Measurements from ENCODE around the gene EBI3.
"Not testable (repeated sequence)": the region's sequence is repeated elsewhere in the genome, so short reads cannot be mapped to it uniquely, and the experiment has no call there.

EBI3 gene

DNA sequence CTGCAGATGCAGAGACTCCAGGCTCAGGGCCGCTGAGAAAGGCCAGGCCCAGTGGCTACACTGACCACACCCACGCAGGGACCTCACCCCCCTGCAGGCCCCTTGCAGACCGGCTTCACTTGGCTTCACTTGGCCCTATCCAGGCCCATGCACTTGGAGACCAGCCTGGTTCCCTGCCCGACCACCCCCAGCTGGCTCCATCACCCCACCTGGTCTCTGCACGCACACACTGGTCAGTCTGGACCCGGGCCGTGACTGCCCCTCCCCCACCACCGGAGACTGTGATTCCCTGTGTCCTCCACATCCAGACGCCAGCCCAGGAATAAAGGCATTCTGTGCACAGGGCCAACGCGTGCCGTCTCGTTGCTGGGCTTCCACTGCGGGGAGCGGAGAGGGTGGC lies 4.9 kb upstream of the EBI3 start:
- Histone ChIP-seq H3K4me1 (ENCODE audit: control insufficient read depth, insufficient read depth, low read length) (no peaks in the 10 kb centered on the region), H3K4me3 (ENCODE audit: low read length in 2 of 2) (no peak overlapping the region), H3K36me3 (ENCODE audit: control insufficient read depth in 2 of 2, insufficient read depth in 2 of 2, low read length in 2 of 2) (no peaks in the 10 kb centered on the region), H3K9ac (ENCODE audit: low read length in 2 of 2) (no peak overlapping the region), H3K9me3 (ENCODE audit: control insufficient read depth in 2 of 2, low read length in 2 of 2) (no peaks in the 10 kb centered on the region), H3K27me3 (ENCODE audit: control insufficient read depth in 1 of 2, insufficient read depth in 2 of 2, low read length in 2 of 2) (peaks cover 9 to 15% of the 10 kb centered on the region in 2 donors), H3K27ac (ENCODE audit: low read length) (no peak overlapping the region)

DNA sequence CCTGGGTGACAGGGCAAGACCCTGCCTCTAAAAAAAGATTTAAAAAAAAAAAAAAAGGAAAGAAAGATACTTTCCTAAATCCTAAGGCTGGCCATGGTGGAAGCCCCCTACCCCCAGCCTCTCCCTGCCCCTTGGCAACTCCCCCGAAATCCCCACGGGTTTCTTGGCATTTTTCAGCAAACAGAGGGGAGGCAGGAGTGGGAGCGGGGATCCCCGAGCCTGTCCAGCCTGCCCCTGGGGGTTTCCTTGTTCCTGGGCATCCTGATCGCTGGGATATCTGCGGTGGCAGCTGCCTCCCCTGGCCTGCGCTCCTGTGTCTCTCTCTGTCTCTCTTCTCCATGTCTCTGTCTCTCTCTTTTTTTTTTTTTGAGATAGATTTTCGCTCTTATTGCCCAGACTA lies 3.4 kb upstream of the EBI3 start:
- Histone ChIP-seq H3K9me3 (ENCODE audit: control insufficient read depth in 2 of 2, low read length in 2 of 2) (no peaks in the 10 kb centered on the region), H3K36me3 (ENCODE audit: control insufficient read depth in 2 of 2, insufficient read depth in 2 of 2, low read length in 2 of 2) (no peaks in the 10 kb centered on the region), H3K4me1 (ENCODE audit: control insufficient read depth, insufficient read depth, low read length) (no peaks in the 10 kb centered on the region), H3K27me3 (ENCODE audit: control insufficient read depth in 1 of 2, insufficient read depth in 2 of 2, low read length in 2 of 2) (peaks cover 9 to 19% of the 10 kb centered on the region in 2 donors), H3K9ac (ENCODE audit: low read length in 2 of 2) (no peak overlapping the region), H3K27ac (ENCODE audit: low read length) (no peak overlapping the region), H3K4me3 (ENCODE audit: low read length in 2 of 2) (no peak overlapping the region)

DNA sequence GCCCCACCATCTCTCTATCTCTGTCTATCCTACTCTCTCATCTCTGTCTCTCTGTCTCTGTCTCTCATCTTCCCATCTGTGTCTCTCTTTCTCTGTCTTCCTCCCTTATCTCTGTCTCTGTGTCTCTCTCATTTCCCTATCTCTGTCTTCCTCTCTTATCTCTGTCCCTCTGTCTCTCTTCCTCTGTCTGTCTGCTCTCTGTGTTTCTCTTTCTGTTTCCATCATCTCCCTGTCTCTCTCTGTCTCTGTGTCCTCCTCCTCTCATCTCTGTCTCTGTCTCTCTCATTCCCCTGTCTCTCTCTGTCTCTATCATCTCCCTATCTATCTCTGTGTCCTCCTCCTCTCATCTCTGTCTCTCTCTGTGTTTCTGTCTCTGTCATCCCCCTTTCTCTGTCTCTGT lies 1.6 kb upstream of the EBI3 start:
- no peaks in the 10 kb centered on the region for H3K36me3 ChIP-seq (ENCODE audit: control insufficient read depth in 2 of 2, insufficient read depth in 2 of 2, low read length in 2 of 2)
- no peak overlapping the region for H3K9ac ChIP-seq (ENCODE audit: low read length in 2 of 2)
- no peak overlapping the region for H3K4me3 ChIP-seq (ENCODE audit: low read length in 2 of 2)
- H3K9me3 ChIP-seq (ENCODE audit: control insufficient read depth in 2 of 2, low read length in 2 of 2), result no peaks in the 10 kb centered on the region
- no peaks in the 10 kb centered on the region for H3K4me1 ChIP-seq (ENCODE audit: control insufficient read depth, insufficient read depth, low read length)
- H3K27me3 ChIP-seq (ENCODE audit: control insufficient read depth in 1 of 2, insufficient read depth in 2 of 2, low read length in 2 of 2), result peaks cover 9 to 25% of the 10 kb centered on the region in 2 donors
- H3K27ac ChIP-seq (ENCODE audit: low read length), result no peak overlapping the region

DNA sequence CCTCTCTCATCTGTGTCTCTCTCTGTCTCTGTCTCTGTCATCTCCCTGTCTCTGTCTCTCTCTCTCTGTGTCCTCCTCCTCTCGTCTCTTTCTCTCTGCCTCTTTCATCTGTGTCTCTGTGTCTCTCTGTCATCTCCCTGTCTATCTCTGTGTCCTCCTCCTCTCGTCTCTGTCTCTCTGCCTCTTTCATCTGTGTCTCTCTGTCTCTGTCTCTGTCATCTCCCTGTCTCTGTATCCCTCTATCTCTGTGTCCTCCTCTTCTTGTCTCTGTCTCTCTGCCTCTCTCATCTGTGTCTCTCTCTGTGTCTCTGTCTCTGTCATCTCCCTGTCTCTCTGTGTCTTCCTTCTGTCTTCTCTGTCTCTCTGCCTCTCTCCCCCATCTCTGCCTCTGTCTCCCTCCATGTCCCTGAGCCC lies 551 bp upstream of the EBI3 start:
- Histone ChIP-seq H3K9me3 (ENCODE audit: control insufficient read depth in 2 of 2, low read length in 2 of 2) (no peaks in the 10 kb centered on the region), H3K4me1 (ENCODE audit: control insufficient read depth, insufficient read depth, low read length) (no peaks in the 10 kb centered on the region), H3K27me3 (ENCODE audit: control insufficient read depth in 1 of 2, insufficient read depth in 2 of 2, low read length in 2 of 2) (peaks cover 16 to 30% of the 10 kb centered on the region in 2 donors), H3K4me3 (ENCODE audit: low read length in 2 of 2) (no peak overlapping the region), H3K27ac (ENCODE audit: low read length) (no peak overlapping the region), H3K36me3 (ENCODE audit: control insufficient read depth in 2 of 2, insufficient read depth in 2 of 2, low read length in 2 of 2) (no peaks in the 10 kb centered on the region), H3K9ac (ENCODE audit: low read length in 2 of 2) (no peak overlapping the region)

DNA sequence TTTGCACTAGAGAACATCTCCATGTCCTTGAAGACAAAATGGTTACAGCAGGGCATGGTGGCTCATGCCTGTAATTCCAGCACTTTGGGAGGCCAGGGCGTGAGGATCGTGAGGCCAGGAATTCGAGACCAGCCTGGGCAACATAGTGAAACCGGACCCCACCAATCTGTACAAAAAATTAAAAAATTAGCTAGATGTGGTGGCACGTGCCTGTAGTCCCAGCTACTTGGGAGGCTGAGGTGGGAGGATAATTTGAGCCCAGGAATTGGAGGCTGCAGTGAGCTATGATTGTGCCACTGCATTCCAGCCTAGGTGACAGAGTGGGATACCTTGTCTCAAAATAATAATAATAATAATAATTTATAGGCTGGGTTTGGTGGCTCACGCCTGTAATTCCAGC lies 914 bp downstream of the EBI3 start:
- not testable (repeated sequence) for H3K9me3 ChIP-seq (ENCODE audit: control insufficient read depth in 2 of 2, low read length in 2 of 2); H3K4me1 ChIP-seq (ENCODE audit: control insufficient read depth, insufficient read depth, low read length); H3K9ac ChIP-seq (ENCODE audit: low read length in 2 of 2); H3K27ac ChIP-seq (ENCODE audit: low read length); H3K36me3 ChIP-seq (ENCODE audit: control insufficient read depth in 2 of 2, insufficient read depth in 2 of 2, low read length in 2 of 2); H3K4me3 ChIP-seq (ENCODE audit: low read length in 2 of 2)
- peaks cover 22 to 33% of the 10 kb centered on the region in 2 donors for H3K27me3 ChIP-seq (ENCODE audit: control insufficient read depth in 1 of 2, insufficient read depth in 2 of 2, low read length in 2 of 2)

DNA sequence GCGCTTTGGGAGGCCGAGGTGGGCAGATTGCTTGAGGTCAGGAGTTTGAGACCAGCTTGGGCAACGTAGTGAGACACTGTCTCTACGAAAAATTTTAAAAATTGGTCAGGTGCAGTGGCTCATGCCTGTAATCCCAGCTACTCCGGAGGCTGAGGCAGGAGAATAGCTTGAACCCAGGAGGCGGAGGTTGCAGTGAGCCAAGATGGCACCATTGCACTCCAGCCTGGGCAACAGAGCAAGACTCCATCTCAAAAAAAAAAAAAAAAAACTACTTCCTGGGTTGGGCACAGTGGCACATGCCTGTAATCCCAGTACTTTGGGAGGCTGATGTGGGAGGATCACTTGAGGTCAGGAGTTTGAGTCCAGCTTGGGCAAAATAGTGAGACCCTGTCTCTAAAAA lies 2.2 kb downstream of the EBI3 start:
- H3K27ac ChIP-seq (ENCODE audit: low read length); H3K4me1 ChIP-seq (ENCODE audit: control insufficient read depth, insufficient read depth, low read length); H3K4me3 ChIP-seq (ENCODE audit: low read length in 2 of 2); H3K9ac ChIP-seq (ENCODE audit: low read length in 2 of 2); H3K36me3 ChIP-seq (ENCODE audit: control insufficient read depth in 2 of 2, insufficient read depth in 2 of 2, low read length in 2 of 2); H3K9me3 ChIP-seq (ENCODE audit: control insufficient read depth in 2 of 2, low read length in 2 of 2): not testable (repeated sequence)
- peaks cover 22 to 33% of the 10 kb centered on the region in 2 donors for H3K27me3 ChIP-seq (ENCODE audit: control insufficient read depth in 1 of 2, insufficient read depth in 2 of 2, low read length in 2 of 2)

DNA sequence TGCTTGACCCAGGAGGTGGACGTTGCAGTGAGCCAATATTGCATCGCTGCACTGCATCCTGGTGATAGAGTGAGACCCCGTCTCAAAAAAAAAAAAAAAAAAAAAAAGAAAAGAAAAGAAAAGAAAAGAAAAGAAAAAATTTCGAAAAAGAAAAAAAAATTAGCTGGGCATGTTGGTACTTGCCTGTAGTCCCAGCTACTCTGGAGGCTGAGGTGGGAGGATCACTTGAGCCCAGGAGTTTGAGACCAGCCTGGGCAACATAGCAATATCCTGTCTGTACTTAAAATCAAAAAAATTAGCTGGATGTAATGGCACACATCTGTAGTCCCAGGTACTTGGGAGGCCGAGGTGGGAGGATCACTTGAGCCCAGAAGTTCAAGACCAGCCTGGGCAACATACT lies 2.8 kb downstream of the EBI3 start:
- H3K4me3 ChIP-seq (ENCODE audit: low read length in 2 of 2); H3K36me3 ChIP-seq (ENCODE audit: control insufficient read depth in 2 of 2, insufficient read depth in 2 of 2, low read length in 2 of 2); H3K27ac ChIP-seq (ENCODE audit: low read length); H3K9me3 ChIP-seq (ENCODE audit: control insufficient read depth in 2 of 2, low read length in 2 of 2); H3K9ac ChIP-seq (ENCODE audit: low read length in 2 of 2); H3K4me1 ChIP-seq (ENCODE audit: control insufficient read depth, insufficient read depth, low read length): not testable (repeated sequence)
- peaks cover 22 to 33% of the 10 kb centered on the region in 2 donors for H3K27me3 ChIP-seq (ENCODE audit: control insufficient read depth in 1 of 2, insufficient read depth in 2 of 2, low read length in 2 of 2)

DNA sequence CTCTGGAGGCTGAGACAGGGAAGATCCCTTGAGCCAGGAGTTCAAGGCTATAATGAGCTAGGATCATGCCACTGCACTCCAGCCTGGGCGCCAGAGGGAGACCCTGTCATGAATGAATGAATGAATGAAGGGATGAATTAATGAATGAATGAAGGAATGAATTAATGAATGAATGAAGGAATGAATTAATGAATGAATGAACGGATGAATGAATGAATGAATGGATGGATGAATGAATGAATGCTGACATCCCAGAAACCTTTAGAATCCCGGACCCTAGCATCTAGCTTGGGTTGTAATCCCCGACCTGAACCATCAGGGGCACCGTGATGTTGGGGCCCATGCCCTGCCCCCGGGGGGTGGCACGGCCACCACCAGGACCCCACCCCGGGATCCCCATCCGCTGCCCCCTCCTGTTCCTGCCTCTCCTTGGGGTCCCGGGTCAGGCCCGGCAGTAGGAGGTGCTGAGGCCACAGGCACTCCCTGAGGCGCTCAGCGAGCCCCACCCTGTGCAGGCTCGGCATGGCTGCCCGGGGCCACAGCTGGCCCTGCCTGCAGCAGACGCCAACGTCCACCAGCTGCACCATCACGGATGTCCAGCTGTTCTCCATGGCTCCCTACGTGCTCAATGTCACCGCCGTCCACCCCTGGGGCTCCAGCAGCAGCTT lies 3.4 kb downstream of the EBI3 start:
- Histone ChIP-seq H3K27me3 (ENCODE audit: control insufficient read depth in 1 of 2, insufficient read depth in 2 of 2, low read length in 2 of 2) (peaks cover 20 to 32% of the 10 kb centered on the region in 2 donors), H3K36me3 (ENCODE audit: control insufficient read depth in 2 of 2, insufficient read depth in 2 of 2, low read length in 2 of 2) (no peaks in the 10 kb centered on the region), H3K4me3 (ENCODE audit: low read length in 2 of 2) (no peak overlapping the region), H3K27ac (ENCODE audit: low read length) (no peak overlapping the region), H3K9ac (ENCODE audit: low read length in 2 of 2) (no peak overlapping the region), H3K9me3 (ENCODE audit: control insufficient read depth in 2 of 2, low read length in 2 of 2) (no peaks in the 10 kb centered on the region), H3K4me1 (ENCODE audit: control insufficient read depth, insufficient read depth, low read length) (no peaks in the 10 kb centered on the region)

DNA sequence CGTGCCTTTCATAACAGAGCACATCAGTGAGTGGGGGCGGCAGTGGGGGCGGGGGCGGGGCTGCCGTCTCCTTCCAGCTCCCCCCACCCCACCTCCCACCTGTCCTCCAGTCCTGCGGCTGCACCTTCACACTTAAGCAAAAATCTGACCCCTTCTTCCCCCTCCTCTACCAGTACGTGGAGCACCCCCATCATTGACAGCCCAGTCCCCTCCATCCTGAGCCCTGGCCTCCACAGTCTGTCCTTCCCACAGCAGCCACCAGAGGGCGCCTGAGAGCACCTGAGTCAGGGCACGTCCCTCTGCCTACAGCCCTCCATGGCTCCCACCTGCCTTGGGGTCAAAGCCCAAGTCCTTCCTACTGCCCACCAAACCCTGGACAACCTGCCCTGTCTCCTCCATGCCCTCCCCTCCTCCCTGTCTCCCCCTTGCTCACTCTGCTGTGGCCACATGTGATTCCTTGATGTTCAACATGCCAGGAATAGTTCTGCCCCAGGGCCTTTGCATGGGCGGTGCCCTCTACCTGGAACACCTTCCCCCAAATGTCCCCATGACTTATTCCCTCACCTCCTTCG lies 4.0 kb downstream of the EBI3 start:
- no peaks in the 10 kb centered on the region for H3K36me3 ChIP-seq (ENCODE audit: control insufficient read depth in 2 of 2, insufficient read depth in 2 of 2, low read length in 2 of 2)
- H3K4me3 ChIP-seq (ENCODE audit: low read length in 2 of 2), result no peak overlapping the region
- no peaks in the 10 kb centered on the region for H3K9me3 ChIP-seq (ENCODE audit: control insufficient read depth in 2 of 2, low read length in 2 of 2)
- H3K4me1 ChIP-seq (ENCODE audit: control insufficient read depth, insufficient read depth, low read length), result no peaks in the 10 kb centered on the region
- H3K27ac ChIP-seq (ENCODE audit: low read length), result no peak overlapping the region
- peaks cover 15 to 27% of the 10 kb centered on the region in 2 donors for H3K27me3 ChIP-seq (ENCODE audit: control insufficient read depth in 1 of 2, insufficient read depth in 2 of 2, low read length in 2 of 2)
- no peak overlapping the region for H3K9ac ChIP-seq (ENCODE audit: low read length in 2 of 2)

DNA sequence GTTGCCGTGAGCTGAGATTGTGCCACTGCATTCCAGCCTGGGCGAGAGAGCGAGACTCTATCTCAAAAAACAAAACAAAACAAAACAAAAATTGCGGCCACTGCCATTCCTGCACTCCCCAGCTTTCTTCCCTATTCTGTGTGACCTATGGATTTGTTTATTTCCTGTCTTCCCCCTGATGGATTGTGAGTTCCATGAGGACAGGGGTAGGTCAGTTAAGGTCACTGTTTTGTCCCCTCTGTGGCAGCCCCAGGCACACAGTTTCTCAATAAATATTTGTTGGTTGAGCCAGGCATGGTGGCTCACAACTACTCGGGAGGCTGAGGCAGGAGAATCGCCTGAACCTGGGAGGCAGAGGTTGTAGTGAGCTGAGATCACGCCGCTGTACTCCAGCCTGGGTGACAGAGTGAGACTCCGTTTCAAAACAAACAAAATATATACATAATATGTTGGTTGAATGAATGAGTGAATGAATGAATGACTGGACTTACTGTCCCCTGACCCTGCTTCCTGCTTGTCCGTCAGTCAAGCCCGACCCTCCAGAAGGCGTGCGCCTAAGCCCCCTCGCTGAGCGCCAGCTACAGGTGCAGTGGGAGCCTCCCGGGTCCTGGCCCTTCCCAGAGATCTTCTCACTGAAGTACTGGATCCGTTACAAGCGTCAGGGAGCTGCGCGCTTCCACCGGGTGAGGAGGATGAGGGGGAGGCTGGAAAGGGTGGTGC lies 5.0 kb downstream of the EBI3 start:
- no peak overlapping the region for H3K9ac ChIP-seq (ENCODE audit: low read length in 2 of 2)
- H3K9me3 ChIP-seq (ENCODE audit: control insufficient read depth in 2 of 2, low read length in 2 of 2), result no peaks in the 10 kb centered on the region
- H3K27ac ChIP-seq (ENCODE audit: low read length), result no peak overlapping the region
- H3K4me1 ChIP-seq (ENCODE audit: control insufficient read depth, insufficient read depth, low read length), result no peaks in the 10 kb centered on the region
- peaks cover 15 to 20% of the 10 kb centered on the region in 2 donors for H3K27me3 ChIP-seq (ENCODE audit: control insufficient read depth in 1 of 2, insufficient read depth in 2 of 2, low read length in 2 of 2)
- no peak overlapping the region for H3K4me3 ChIP-seq (ENCODE audit: low read length in 2 of 2)
- H3K36me3 ChIP-seq (ENCODE audit: control insufficient read depth in 2 of 2, insufficient read depth in 2 of 2, low read length in 2 of 2), result no peaks in the 10 kb centered on the region

DNA sequence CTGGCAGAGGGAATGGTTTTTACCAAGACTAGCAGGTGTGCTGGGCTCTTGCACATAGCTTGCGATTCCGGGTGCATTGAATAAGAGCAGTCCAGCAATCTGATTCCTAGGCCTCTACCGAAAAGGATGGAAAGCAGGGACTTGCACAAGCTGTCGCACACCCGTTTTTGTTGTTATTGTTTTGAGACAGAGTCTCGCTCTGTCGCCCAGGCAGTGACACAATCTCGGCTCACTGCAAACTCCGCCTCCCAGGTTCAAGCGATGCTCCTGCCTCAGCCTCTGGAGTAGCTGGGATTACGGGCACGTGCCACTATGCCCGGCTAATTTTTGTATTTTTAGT lies 5.5 kb downstream of the EBI3 start:
- Histone ChIP-seq H3K4me3 (ENCODE audit: low read length in 2 of 2) (no peak overlapping the region), H3K27ac (ENCODE audit: low read length) (no peak overlapping the region), H3K36me3 (ENCODE audit: control insufficient read depth in 2 of 2, insufficient read depth in 2 of 2, low read length in 2 of 2) (no peaks in the 10 kb centered on the region), H3K9me3 (ENCODE audit: control insufficient read depth in 2 of 2, low read length in 2 of 2) (no peaks in the 10 kb centered on the region), H3K27me3 (ENCODE audit: control insufficient read depth in 1 of 2, insufficient read depth in 2 of 2, low read length in 2 of 2) (peaks cover 12 to 16% of the 10 kb centered on the region in 2 donors), H3K4me1 (ENCODE audit: control insufficient read depth, insufficient read depth, low read length) (no peaks in the 10 kb centered on the region), H3K9ac (ENCODE audit: low read length in 2 of 2) (no peak overlapping the region)
